GM06990 (cell line): ENCODE measurements around the gene MAN2A2.
"Not testable (repeated sequence)": the region's sequence is repeated elsewhere in the genome, so short reads cannot be mapped to it uniquely, and the experiment has no call there.

ENCODE experiments used
- DNase-seq: peaks from one replicate; pipeline ENCODE4 v3.0.0-alpha.2; 2011; ENCODE audit not compliant: insufficient read length; ENCODE audit errors: extremely low read depth
- H3K27me3 ChIP-seq: replicated peaks from 2 replicates; pipeline ENCODE4 v1.6.0; 2011; ENCODE audit warnings: low read length; ENCODE audit not compliant: control insufficient read depth, insufficient read depth
- H3K36me3 ChIP-seq: 2 replicates; pipeline ENCODE4 v1.5.1; 2011; ENCODE audit warnings: low read length; ENCODE audit not compliant: control insufficient read depth, insufficient read depth
- H3K4me3 ChIP-seq: replicated peaks from 2 replicates; pipeline ENCODE4 v1.5.1; 2011; ENCODE audit warnings: low read depth, mild to moderate bottlenecking, control low read depth, low read length
- TF ChIP-seq, protein P1 (sequence below): IDR thresholded peaks from 2 replicates; pipeline ENCODE4 v1.5.1; 2011; ENCODE audit warnings: low read length, control low read depth, mild to moderate bottlenecking, inconsistent platforms; ENCODE audit not compliant: insufficient read depth, poor library complexity, severe bottlenecking

MAN2A2 gene

DNA sequence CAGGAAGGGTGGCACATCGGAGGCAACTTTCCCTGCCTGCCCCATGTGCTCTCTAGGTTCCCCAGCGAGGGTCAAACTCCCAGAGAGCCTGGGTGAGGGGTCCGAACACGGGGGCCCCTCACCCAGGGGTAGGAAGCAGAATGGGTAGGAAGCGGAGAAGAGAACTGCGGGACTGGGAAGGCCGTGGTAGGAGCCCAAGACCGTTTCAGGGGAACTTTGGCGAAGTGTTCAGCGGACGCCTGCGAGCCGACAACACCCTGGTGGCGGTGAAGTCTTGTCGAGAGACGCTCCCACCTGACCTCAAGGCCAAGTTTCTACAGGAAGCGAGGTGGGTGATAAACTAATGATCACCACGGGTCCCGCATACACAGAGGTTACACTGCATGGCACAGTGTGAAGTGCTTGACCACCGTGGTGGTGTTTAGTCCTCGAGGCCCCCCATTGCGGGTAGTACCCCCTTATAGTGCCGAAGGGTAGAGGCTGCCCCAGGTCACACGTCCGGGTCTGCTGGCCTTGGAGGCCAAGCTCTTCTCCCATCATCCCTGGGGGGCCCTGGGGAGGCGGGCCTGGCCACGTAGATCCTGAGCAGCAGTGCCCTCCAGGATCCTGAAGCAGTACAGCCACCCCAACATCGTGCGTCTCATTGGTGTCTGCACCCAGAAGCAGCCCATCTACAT is 10.5 kb upstream of the MAN2A2 start:
- no peak overlapping the region for H3K4me3 ChIP-seq
- DNase-seq: no peak
- TF ChIP-seq, protein P1, sequence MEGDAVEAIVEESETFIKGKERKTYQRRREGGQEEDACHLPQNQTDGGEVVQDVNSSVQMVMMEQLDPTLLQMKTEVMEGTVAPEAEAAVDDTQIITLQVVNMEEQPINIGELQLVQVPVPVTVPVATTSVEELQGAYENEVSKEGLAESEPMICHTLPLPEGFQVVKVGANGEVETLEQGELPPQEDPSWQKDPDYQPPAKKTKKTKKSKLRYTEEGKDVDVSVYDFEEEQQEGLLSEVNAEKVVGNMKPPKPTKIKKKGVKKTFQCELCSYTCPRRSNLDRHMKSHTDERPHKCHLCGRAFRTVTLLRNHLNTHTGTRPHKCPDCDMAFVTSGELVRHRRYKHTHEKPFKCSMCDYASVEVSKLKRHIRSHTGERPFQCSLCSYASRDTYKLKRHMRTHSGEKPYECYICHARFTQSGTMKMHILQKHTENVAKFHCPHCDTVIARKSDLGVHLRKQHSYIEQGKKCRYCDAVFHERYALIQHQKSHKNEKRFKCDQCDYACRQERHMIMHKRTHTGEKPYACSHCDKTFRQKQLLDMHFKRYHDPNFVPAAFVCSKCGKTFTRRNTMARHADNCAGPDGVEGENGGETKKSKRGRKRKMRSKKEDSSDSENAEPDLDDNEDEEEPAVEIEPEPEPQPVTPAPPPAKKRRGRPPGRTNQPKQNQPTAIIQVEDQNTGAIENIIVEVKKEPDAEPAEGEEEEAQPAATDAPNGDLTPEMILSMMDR: no peak
- no peaks in the 10 kb centered on the region for H3K27me3 ChIP-seq
- peaks cover 2% of the 10 kb centered on the region for H3K36me3 ChIP-seq

DNA sequence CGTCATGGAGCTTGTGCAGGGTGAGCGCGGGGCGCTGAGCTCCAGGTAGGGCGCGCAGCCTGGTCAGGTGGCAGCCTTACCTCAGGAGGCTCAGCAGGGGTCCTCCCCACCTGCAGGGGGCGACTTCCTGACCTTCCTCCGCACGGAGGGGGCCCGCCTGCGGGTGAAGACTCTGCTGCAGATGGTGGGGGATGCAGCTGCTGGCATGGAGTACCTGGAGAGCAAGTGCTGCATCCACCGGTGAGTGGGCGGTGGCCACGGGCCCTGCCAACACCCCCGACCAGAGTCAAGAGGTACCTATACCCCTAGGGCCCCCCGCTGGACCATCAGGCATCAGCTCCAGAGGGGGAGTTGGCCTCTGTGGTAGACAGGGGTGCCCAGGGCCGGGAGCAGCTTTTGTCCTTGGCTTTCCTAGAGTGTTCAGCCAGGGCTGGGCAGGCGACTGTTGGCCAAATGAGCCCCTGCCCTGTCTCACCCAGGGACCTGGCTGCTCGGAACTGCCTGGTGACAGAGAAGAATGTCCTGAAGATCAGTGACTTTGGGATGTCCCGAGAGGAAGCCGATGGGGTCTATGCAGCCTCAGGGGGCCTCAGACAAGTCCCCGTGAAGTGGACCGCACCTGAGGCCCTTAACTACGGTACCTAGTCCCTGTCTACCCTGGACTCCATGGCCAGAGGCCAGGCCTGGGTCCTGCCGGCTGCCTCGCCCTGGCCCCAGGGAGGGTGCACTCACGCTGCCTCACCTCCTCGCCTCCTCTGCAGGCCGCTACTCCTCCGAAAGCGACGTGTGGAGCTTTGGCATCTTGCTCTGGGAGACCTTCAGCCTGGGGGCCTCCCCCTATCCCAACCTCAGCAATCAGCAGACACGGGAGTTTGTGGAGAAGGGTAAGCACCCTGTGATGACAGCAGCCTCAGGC is 9.7 kb upstream of the MAN2A2 start:
- DNase-seq: no peak
- H3K27me3 ChIP-seq: no peaks in the 10 kb centered on the region
- H3K4me3 ChIP-seq: no peak overlapping the region
- H3K36me3 ChIP-seq: peaks cover 2% of the 10 kb centered on the region
- TF ChIP-seq, protein P1: peak; percentile 20

DNA sequence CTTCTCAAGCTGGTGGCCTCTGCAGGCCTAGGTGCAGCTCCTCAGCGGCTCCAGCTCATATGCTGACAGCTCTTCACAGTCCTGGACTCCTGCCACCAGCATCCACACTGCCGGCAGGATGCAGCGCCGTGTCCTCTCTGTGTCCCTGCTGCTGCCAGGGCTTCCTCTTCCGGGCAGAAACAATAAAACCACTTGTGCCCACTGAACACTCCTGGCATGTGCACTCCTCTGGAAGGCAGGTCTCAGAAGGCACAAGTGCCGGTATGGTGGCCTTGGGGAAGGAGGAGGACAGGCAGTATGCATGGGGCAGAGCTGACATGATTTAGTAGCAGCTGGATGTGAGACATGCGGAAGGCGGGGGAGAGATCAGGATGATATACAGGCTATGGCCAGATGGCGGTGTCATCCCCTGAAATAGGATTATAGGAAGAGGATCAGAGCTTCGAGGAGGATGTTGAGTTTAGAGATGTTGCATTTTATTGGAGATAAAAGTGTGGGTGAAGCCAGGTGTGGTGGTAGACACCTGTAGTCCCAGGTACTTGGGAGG is 7.5 kb upstream of the MAN2A2 start:
- Histone ChIP-seq H3K27me3 (no peaks in the 10 kb centered on the region), H3K36me3 (peaks cover 2% of the 10 kb centered on the region; the same call in 1 of the 2 replicates), H3K4me3 (no peak overlapping the region)
- TF ChIP-seq, protein P1: no peak
- DNase-seq: no peak

DNA sequence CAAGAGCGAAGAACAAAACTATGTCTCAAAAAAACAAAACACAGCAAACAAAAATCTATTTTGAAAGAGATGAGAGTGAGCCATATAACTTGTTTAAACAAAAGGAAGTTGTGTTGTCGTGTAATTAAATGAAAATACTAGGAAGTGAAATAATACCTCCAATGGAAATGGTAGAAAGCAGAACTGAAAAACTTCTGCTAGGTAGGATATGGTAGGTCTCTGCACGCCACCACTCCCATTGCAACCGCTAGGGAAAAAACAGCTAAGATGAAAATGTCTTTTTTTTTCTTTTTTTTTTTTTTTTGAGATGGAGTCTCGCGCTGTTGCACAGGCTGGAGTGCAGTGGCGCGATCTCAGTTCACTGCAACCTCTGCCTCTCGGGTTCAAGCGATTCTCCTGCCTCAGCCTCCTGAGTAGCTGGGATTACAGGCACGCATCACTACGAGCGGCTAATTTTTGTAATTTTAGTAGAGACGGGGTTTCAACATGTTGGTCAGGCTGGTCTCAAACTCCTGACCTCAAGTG is 5.9 kb upstream of the MAN2A2 start:
- peak overlapping the region; percentile 16; the same call in 1 of the 2 replicates for H3K4me3 ChIP-seq
- not testable (repeated sequence) for H3K27me3 ChIP-seq, H3K36me3 ChIP-seq
- DNase-seq: peak; percentile 41

DNA sequence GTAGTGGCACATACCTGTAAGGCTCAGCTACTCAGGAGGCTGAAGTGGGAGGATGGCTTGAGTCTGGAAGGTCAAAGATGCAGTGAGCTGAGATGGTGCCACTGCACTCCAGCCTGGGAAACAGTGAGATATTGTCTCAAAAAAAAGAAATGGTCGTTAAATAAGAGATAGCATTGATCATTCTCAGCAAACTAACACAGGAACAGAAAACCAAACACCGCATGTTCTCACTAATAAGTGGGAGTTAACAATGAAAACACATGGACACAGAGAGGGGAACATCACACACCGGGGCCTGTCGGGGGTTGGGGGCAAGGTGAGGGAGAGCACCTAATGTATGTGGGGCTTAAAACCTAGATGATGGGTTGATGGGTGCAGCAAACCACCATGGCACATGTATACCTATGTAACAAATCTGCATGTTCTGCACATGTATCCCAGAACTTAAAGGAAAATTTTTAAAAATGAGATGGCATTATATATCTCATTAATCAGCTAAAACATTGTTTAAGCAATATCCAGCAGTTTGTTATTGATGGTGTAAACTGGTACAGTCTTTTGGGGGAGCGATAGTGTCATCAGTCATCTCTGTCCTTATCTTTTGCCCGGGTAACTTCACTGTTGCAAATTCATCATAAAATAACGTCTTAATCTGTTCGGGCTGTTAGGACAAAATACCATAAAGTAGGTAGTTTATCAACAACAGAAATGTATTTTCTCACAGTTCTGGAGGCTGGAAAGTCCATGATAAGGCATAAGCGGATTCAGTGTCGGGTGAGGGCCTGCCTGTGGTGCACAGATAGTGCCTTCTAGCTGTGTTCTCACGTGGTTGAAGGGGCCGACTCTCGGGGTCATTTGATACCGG is 1.7 kb upstream of the MAN2A2 start:
- Histone ChIP-seq H3K36me3 (peaks cover 13% of the 10 kb centered on the region), H3K4me3 (peak overlapping the region; percentile 80), H3K27me3 (no peaks in the 10 kb centered on the region)
- TF ChIP-seq, protein P1: no peak
- DNase-seq: no peak
